ENCODE data around the gene GCNA. TPM values are rescaled to one million over a fixed set of nuclear protein-coding genes. Genes with fewer than 3 reads are reported as not detected.
A peak's percentile ranks its signal among the peaks of the same experiment; 100 is the strongest.

GCNA gene, protein sequence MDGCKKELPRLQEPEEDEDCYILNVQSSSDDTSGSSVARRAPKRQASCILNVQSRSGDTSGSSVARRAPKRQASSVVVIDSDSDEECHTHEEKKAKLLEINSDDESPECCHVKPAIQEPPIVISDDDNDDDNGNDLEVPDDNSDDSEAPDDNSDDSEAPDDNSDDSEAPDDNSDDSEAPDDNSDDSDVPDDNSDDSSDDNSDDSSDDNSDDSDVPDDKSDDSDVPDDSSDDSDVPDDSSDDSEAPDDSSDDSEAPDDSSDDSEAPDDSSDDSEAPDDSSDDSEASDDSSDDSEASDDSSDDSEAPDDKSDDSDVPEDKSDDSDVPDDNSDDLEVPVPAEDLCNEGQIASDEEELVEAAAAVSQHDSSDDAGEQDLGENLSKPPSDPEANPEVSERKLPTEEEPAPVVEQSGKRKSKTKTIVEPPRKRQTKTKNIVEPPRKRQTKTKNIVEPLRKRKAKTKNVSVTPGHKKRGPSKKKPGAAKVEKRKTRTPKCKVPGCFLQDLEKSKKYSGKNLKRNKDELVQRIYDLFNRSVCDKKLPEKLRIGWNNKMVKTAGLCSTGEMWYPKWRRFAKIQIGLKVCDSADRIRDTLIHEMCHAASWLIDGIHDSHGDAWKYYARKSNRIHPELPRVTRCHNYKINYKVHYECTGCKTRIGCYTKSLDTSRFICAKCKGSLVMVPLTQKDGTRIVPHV
- 0.26 and 0.48 TPM in 2 replicates for total RNA-seq (2014; rRNA removed; shearing (Covaris generic))

DNA sequence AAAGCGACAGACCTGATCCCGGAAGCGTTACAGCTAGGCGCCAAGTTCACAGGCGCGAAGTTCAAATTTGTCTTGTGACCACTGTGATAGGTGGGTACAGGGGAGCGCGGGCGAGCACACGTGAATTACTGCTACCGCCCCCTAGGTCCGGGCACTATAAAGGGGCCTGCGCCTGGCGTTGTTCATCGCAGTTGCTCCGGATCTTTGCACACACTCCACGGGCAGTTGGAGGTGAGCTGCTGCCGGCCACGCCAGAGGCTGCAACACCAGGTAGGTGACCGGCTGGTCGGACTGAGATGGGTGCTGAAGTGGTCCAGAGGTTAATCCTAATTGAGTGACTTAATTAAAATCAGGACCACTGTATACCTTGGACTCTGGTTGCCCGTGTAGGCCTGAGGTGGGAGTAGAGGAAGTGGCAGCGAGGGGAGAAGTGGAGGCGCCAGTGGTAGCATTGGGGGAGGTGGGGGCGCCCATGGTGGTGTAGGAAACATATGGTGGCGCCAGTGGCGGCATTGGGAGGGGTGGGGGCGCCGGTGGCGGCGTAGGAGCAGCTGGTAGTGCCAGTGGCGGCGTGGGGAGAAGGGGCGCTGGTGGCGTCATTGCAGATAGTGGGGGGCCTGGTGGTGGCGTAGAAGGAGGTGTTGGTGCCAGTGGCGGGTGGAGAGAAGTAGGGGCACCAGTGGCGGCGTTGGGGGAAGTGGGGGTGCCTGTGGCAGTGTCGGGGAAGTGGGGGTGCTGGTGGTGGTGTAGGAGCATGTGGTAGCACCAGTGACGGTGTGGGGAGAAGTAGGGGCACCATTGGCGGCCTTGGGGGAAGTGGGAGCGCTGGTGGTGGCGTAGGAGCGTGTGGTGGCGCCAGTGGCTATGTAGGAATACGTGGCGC is at the start of gene GCNA:
Gene GCNA (plus strand): TSS at position 185 of the 883 bp plus-strand sequence. CDS start 2,385 bp downstream, outside the sequence.
- H3K27ac ChIP-seq = no peak within 1 kb of the TSS
- H3K27me3 ChIP-seq = no peaks in the 10 kb centered on the region
- no peaks in the 10 kb centered on the region for H3K4me1 ChIP-seq
- no peak within 1 kb of the TSS for H3K4me3 ChIP-seq
- peaks cover 52% of the 10 kb centered on the region for H3K36me3 ChIP-seq
- no peak for DNase-seq
- no peaks in the 10 kb centered on the region for H3K9me3 ChIP-seq (replicated peaks)

DNA sequence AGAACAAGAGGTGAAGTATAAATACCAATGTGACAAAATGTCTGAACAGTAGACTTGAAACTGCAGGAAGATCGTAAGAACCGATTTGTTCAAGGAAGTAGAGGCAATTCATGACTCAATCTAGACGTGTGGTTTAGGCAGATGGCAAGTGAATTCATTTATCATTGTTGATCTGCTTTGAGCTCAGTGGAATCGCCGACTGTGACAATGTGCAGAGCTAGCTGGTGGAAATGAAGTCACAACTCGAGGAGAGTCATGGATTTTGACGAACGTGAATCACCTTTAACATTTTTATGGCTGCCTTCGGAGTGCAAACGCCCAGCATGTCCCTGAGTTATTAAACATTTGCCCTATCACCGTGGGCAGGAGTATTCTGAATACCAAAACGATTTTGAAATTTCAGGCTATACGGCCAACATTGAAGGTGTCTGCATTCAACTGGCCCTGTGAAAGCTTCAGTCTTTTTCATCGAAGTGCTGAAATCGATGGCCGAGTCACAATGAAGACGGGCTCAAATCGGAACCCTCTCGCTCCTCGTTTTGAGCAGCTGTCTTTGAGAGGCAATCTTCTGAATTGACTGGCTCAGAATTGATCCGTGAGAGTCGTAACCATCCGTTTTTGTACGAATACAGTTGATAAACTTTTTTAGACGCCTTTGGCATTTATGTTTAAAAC is 46.0 kb upstream of the GCNA start:
- Histone ChIP-seq H3K9me3 (replicated peaks) (no peaks in the 10 kb centered on the region), H3K4me1 (peaks cover 7% of the 10 kb centered on the region; the same call in 1 of the 2 replicates), H3K4me3 (peak overlapping the region; percentile 80), H3K36me3 (0 out of 2 replicates have a peak, but pooled peaks cover 2% of the 10 kb centered on the region), H3K27me3 (no peaks in the 10 kb centered on the region), H3K27ac (peak overlapping the region; percentile 77)
- peak in 1 of 2 experiments; percentile 9 for DNase-seq

DNA sequence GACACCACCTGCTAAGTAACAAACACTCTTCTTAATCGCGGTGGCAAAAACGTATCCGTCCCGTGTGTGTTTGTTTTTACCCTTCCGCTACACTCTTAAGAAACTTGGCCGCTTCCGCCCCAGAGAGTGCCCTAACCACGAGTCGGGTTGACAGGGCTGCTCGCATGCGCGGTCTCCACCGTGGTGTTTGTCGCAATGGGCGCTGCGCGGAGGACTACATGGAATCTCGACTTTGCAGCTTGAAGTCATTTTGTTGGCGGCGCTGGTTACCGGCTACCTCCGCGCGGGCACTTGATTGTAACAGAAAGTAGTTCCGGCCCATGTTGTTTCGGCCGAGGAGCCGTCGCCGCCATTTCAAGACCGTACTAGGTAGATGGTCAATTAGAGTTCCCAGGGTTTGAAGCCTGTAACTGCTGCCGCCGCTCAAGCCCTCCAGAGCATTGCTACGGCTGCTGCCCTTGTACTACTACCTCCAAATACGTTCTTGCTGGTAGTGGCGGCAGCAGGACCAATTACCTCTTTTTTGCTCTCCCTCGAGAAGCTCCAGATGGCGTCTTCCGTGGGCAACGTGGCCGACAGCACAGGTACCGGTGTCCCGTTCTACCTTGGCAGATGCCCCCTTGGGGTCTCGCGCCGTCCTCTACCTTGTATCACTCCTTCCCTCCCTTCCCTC is 45.3 kb upstream of the GCNA start, which contains the start of gene OGT:
Gene OGT (plus strand): TSS at position 352 of the 673 bp plus-strand sequence. CDS start 196 bp downstream, at position 548.
- peak; percentile 97 for DNase-seq
- peak within 1 kb of the TSS; percentile 80 for H3K4me3 ChIP-seq
- H3K36me3 ChIP-seq = peaks cover 7% of the 10 kb centered on the region
- H3K9me3 ChIP-seq (replicated peaks) = no peaks in the 10 kb centered on the region
- H3K27ac ChIP-seq = peak within 1 kb of the TSS; percentile 77
- no peaks in the 10 kb centered on the region for H3K27me3 ChIP-seq
- H3K4me1 ChIP-seq = peaks cover 7% of the 10 kb centered on the region; the same call in 1 of the 2 replicates

DNA sequence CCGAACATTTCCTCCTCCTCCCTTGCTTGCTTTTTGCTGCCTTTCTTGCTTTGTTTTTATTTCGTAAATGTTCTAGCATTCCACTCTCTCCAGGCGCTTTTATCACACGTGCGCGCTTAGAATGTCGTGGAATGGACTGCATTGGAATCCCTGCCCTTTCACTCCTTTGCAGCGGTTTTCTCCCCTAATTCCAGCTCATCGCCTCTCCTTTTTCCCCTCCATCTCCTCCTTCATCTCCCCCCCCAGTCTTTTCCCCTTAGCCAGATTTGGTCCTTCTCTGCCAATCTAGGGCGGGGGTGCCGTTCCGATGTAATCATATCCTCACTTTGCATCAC is 44.8 kb upstream of the GCNA start:
- no peaks in the 10 kb centered on the region for H3K9me3 ChIP-seq (replicated peaks)
- peak; percentile 7 to 32 for DNase-seq
- H3K27me3 ChIP-seq = no peaks in the 10 kb centered on the region
- peaks cover 12% of the 10 kb centered on the region for H3K36me3 ChIP-seq
- peak overlapping the region; percentile 77 for H3K27ac ChIP-seq
- H3K4me3 ChIP-seq = peak overlapping the region; percentile 80
- H3K4me1 ChIP-seq = peaks cover 10% of the 10 kb centered on the region; the same call in 1 of the 2 replicates

GRCh38 chrX:71533851-71534561 is 44.2 kb upstream of the GCNA start:
- H3K36me3 ChIP-seq = peaks cover 18% of the 10 kb centered on the region
- H3K27ac ChIP-seq = peak overlapping the region; percentile 77
- peaks cover 10% of the 10 kb centered on the region; the same call in 1 of the 2 replicates for H3K4me1 ChIP-seq
- DNase-seq = peak; percentile 70 to 74
- no peaks in the 10 kb centered on the region for H3K27me3 ChIP-seq
- H3K4me3 ChIP-seq = peak overlapping the region; percentile 80
- no peaks in the 10 kb centered on the region for H3K9me3 ChIP-seq (replicated peaks)

- Histone ChIP-seq H3K27me3 (no peaks in the 10 kb centered on the region), H3K27ac (peak overlapping the region; percentile 77; the same call in 1 of the 2 replicates), H3K9me3 (replicated peaks) (no peaks in the 10 kb centered on the region), H3K36me3 (peaks cover 25% of the 10 kb centered on the region), H3K4me3 (peak overlapping the region; percentile 80), H3K4me1 (peaks cover 10% of the 10 kb centered on the region; the same call in 1 of the 2 replicates)
- peak in 1 of 2 experiments; percentile 21 for DNase-seq
Observed at GRCh38 chrX:71534773-71535544, 43.3 kb upstream of the GCNA start.

- Histone ChIP-seq H3K27ac (no peak overlapping the region), H3K9me3 (replicated peaks) (no peaks in the 10 kb centered on the region), H3K36me3 (peaks cover 34% of the 10 kb centered on the region), H3K4me1 (peaks cover 10% of the 10 kb centered on the region; the same call in 1 of the 2 replicates), H3K4me3 (no peak overlapping the region), H3K27me3 (no peaks in the 10 kb centered on the region)
- DNase-seq = no peak
Observed at GRCh38 chrX:71536285-71536684, 42.0 kb upstream of the GCNA start.

GRCh38 chrX:71537743-71538142 is 40.5 kb upstream of the GCNA start:
- Histone ChIP-seq H3K27me3 (no peaks in the 10 kb centered on the region), H3K4me1 (peaks cover 15% of the 10 kb centered on the region), H3K27ac (no peak overlapping the region), H3K4me3 (no peak overlapping the region), H3K9me3 (replicated peaks) (no peaks in the 10 kb centered on the region), H3K36me3 (peaks cover 37% of the 10 kb centered on the region)
- DNase-seq = no peak

GRCh38 chrX:71540801-71541200 is 37.4 kb upstream of the GCNA start:
- no peak overlapping the region for H3K27ac ChIP-seq
- no peaks in the 10 kb centered on the region for H3K27me3 ChIP-seq
- H3K4me1 ChIP-seq = peaks cover 17% of the 10 kb centered on the region

GRCh38 chrX:71541210-71542022 is 36.8 kb upstream of the GCNA start:
- H3K4me3 ChIP-seq = no peak overlapping the region
- H3K9me3 ChIP-seq (replicated peaks) = no peaks in the 10 kb centered on the region
- no peaks in the 10 kb centered on the region for H3K27me3 ChIP-seq
- H3K36me3 ChIP-seq = peaks cover 54% of the 10 kb centered on the region
- DNase-seq = no peak
- H3K4me1 ChIP-seq = peaks cover 17% of the 10 kb centered on the region
- H3K27ac ChIP-seq = no peak overlapping the region

More at GRCh38 chrX:71540801-71541200, 37.4 kb upstream of the GCNA start:
- no peak for DNase-seq
- Histone ChIP-seq H3K36me3 (peaks cover 48% of the 10 kb centered on the region), H3K4me3 (no peak overlapping the region), H3K9me3 (replicated peaks) (no peaks in the 10 kb centered on the region)

- Histone ChIP-seq H3K9me3 (replicated peaks) (no peaks in the 10 kb centered on the region), H3K27me3 (no peaks in the 10 kb centered on the region), H3K4me3 (no peak overlapping the region), H3K27ac (peak overlapping the region; percentile 9; the same call in 1 of the 2 replicates), H3K4me1 (peaks cover 17% of the 10 kb centered on the region), H3K36me3 (peaks cover 64% of the 10 kb centered on the region)
- no peak for DNase-seq
Observed at GRCh38 chrX:71542411-71542810, 35.8 kb upstream of the GCNA start.

GRCh38 chrX:71542825-71543224 is 35.4 kb upstream of the GCNA start:
- no peak for DNase-seq
- Histone ChIP-seq H3K4me3 (no peak overlapping the region), H3K27ac (peak overlapping the region; percentile 9; the same call in 1 of the 2 replicates), H3K4me1 (peaks cover 17% of the 10 kb centered on the region), H3K27me3 (no peaks in the 10 kb centered on the region), H3K36me3 (peaks cover 63% of the 10 kb centered on the region), H3K9me3 (replicated peaks) (no peaks in the 10 kb centered on the region)

Data from SJCRH30 (cell line).